ENCODE measurements around the gene DNAH17. TPM values are rescaled to one million over a fixed set of nuclear protein-coding genes. Genes with fewer than 3 reads are reported as not detected.

Gene DNAH17
- total RNA-seq, 3 donors from 2014 or later (not counting 1 experiment from before 2014, with no cell fraction given) = 0.16 to 0.25 (median 0.24) TPM

- no peaks in the 10 kb centered on the region for H3K36me3 ChIP-seq (ENCODE audit: control insufficient read depth, insufficient read depth, low read length)
- Mint-ChIP-seq H3K27ac (no peak overlapping the region), H3K36me3 (no peaks in the 10 kb centered on the region), H3K4me1 (no peaks in the 10 kb centered on the region), H3K9me3 (no peaks in the 10 kb centered on the region), H3K4me3 (no peak overlapping the region), H3K27me3 (ENCODE audit: low read depth in 2 of 2) (no peaks in the 10 kb centered on the region)
- H3K4me1 ChIP-seq (ENCODE audit: control insufficient read depth, insufficient read depth, low read length) = no peaks in the 10 kb centered on the region
- intact Hi-C loops (cut with micrococcal nuclease) = no loop called here
- DNase-seq = no peak
- no peak for ATAC-seq
- no peaks in the 10 kb centered on the region for H3K9me3 ChIP-seq (ENCODE audit: control insufficient read depth, insufficient read depth, low read length)
- H3K27me3 ChIP-seq (ENCODE audit: control insufficient read depth, insufficient read depth, low read length) = no peaks in the 10 kb centered on the region
- H3K27ac ChIP-seq (ENCODE audit: low read length) = no peak overlapping the region
- 93% methylated on average over 13 of the region's 13 CpGs for WGBS (ENCODE audit: insufficient coverage)
- H3K4me3 ChIP-seq (ENCODE audit: low read length) = no peak overlapping the region
- no peak for TF ChIP-seq CTCF (IDR thresholded peaks at IDR 0.05)
These were observed 39.8 kb upstream of the DNAH17 start for GRCh38 chr17:78616946-78617345.

- no peak overlapping the region for H3K4me3 Mint-ChIP-seq
- no peak overlapping the region for H3K27ac Mint-ChIP-seq
- H3K9me3 ChIP-seq (ENCODE audit: control insufficient read depth, insufficient read depth, low read length) = no peaks in the 10 kb centered on the region
- no peaks in the 10 kb centered on the region for H3K36me3 ChIP-seq (ENCODE audit: control insufficient read depth, insufficient read depth, low read length)
- intact Hi-C loops (cut with micrococcal nuclease) = no loop called here
- H3K4me3 ChIP-seq (ENCODE audit: low read length) = no peak overlapping the region
- ATAC-seq (no peak), DNase-seq (no peak)
- H3K4me1 ChIP-seq (ENCODE audit: control insufficient read depth, insufficient read depth, low read length) = no peaks in the 10 kb centered on the region
- peaks cover 3% of the 10 kb centered on the region for H3K27me3 ChIP-seq (ENCODE audit: control insufficient read depth, insufficient read depth, low read length)
- WGBS (ENCODE audit: insufficient coverage) = 85% methylated on average over 13 of the region's 13 CpGs
- peaks cover 0 to 5% of the 10 kb centered on the region in 2 donors for H3K27me3 Mint-ChIP-seq (ENCODE audit: low read depth in 2 of 2)
- H3K27ac ChIP-seq (ENCODE audit: low read length) = no peak overlapping the region
- H3K36me3 Mint-ChIP-seq = no peaks in the 10 kb centered on the region
- H3K9me3 Mint-ChIP-seq = no peaks in the 10 kb centered on the region
- H3K4me1 Mint-ChIP-seq = no peaks in the 10 kb centered on the region
- TF ChIP-seq CTCF (IDR thresholded peaks at IDR 0.05) = no peak
These were observed 38.4 kb upstream of the DNAH17 start for GRCh38 chr17:78615631-78616030.

GRCh38 chr17:78613416-78613815, 36.2 kb upstream of the DNAH17 start:
- ATAC-seq (no peak), DNase-seq (no peak)
- H3K4me1 Mint-ChIP-seq = no peaks in the 10 kb centered on the region
- no peaks in the 10 kb centered on the region for H3K9me3 Mint-ChIP-seq
- Histone ChIP-seq H3K9me3 (ENCODE audit: control insufficient read depth, insufficient read depth, low read length) (no peaks in the 10 kb centered on the region), H3K27me3 (ENCODE audit: control insufficient read depth, insufficient read depth, low read length) (peaks cover 3% of the 10 kb centered on the region), H3K4me1 (ENCODE audit: control insufficient read depth, insufficient read depth, low read length) (no peaks in the 10 kb centered on the region), H3K27ac (ENCODE audit: low read length) (no peak overlapping the region), H3K4me3 (ENCODE audit: low read length) (no peak overlapping the region), H3K36me3 (ENCODE audit: control insufficient read depth, insufficient read depth, low read length) (no peaks in the 10 kb centered on the region)
- no peaks in the 10 kb centered on the region for H3K36me3 Mint-ChIP-seq
- H3K4me3 Mint-ChIP-seq = no peak overlapping the region
- no peak overlapping the region for H3K27ac Mint-ChIP-seq
- intact Hi-C loops (cut with micrococcal nuclease) = no loop called here
- no peak for TF ChIP-seq CTCF (IDR thresholded peaks at IDR 0.05)
- H3K27me3 Mint-ChIP-seq (ENCODE audit: low read depth in 2 of 2) = peaks cover 0 to 6% of the 10 kb centered on the region in 2 donors
- WGBS (ENCODE audit: insufficient coverage) = 85% methylated on average over 11 of the region's 11 CpGs

GRCh38 chr17:78611607-78612006, 34.4 kb upstream of the DNAH17 start:
- ATAC-seq (no peak), DNase-seq (no peak)
- H3K9me3 ChIP-seq (ENCODE audit: control insufficient read depth, insufficient read depth, low read length) = no peaks in the 10 kb centered on the region
- Mint-ChIP-seq H3K27ac (no peak overlapping the region), H3K4me1 (no peaks in the 10 kb centered on the region), H3K27me3 (ENCODE audit: low read depth in 2 of 2) (peaks cover 0 to 7% of the 10 kb centered on the region in 2 donors), H3K9me3 (no peaks in the 10 kb centered on the region), H3K36me3 (no peaks in the 10 kb centered on the region), H3K4me3 (no peak overlapping the region)
- H3K36me3 ChIP-seq (ENCODE audit: control insufficient read depth, insufficient read depth, low read length) = no peaks in the 10 kb centered on the region
- H3K4me1 ChIP-seq (ENCODE audit: control insufficient read depth, insufficient read depth, low read length) = no peaks in the 10 kb centered on the region
- H3K27me3 ChIP-seq (ENCODE audit: control insufficient read depth, insufficient read depth, low read length) = peaks cover 3% of the 10 kb centered on the region
- intact Hi-C loops (cut with micrococcal nuclease) = no loop called here
- no peak overlapping the region for H3K4me3 ChIP-seq (ENCODE audit: low read length)
- H3K27ac ChIP-seq (ENCODE audit: low read length) = no peak overlapping the region
- WGBS (ENCODE audit: insufficient coverage) = 75% methylated on average over 6 of the region's 6 CpGs
- TF ChIP-seq CTCF (IDR thresholded peaks at IDR 0.05) = no peak
